Lower lobe of right lung (tissue), 2 donors: Measurements from ENCODE around the gene KMT5B. TPM values are rescaled to one million over a fixed set of nuclear protein-coding genes. Genes with fewer than 3 reads are reported as not detected.

Source experiments
- ATAC-seq, 2 donors: fragments of 200-7000 bp; cut with Tn5 transposase; one replicate each; pipeline ENCODE4 v1.9.1; 2020 to 2022; ENCODE audit warnings: mild to moderate bottlenecking in 2 of 2, moderate library complexity in 2 of 2
- DNase-seq: peaks from one replicate; pipeline ENCODE4 v3.0.0-alpha.2; 2020
- H3K27ac ChIP-seq: fragments of 200-600 bp; one replicate; pipeline ENCODE4 v1.8.0; 2022
- H3K27me3 ChIP-seq: fragments of 200-600 bp; one replicate; pipeline ENCODE4 v1.8.0; 2022; ENCODE audit warnings: low read depth
- H3K36me3 ChIP-seq: fragments of 200-600 bp; one replicate; pipeline ENCODE4 v1.8.0; 2022; ENCODE audit warnings: mild to moderate bottlenecking
- H3K4me1 ChIP-seq: fragments of 200-600 bp; one replicate; pipeline ENCODE4 v1.8.0; 2022
- H3K4me3 ChIP-seq: fragments of 200-600 bp; one replicate; pipeline ENCODE4 v1.8.0; 2022; ENCODE audit warnings: mild to moderate bottlenecking
- H3K9me3 ChIP-seq: fragments of 200-600 bp; one replicate; pipeline ENCODE4 v1.8.0; 2022
- intact Hi-C: fragments of 100-400 bp; cut with DNase I; formaldehyde crosslinking; loops from one replicate; pipeline ENCODE4 v1.11.0; 2022
- long read RNA-seq: library from polyadenylated mRNA; unstranded; transcript quantifications from one replicate; pipeline ENCODE4 v2.0.0, GENCODE V29; 2021
- total RNA-seq: library from RNA; stranded (reverse); fragmentation: NEBNext Ultra II Directional; extraction: Animal tissue kit (Norgen Biotek cat#: 25700); gene quantifications from one replicate; pipeline ENCODE4 v1.2.1, GENCODE V29; 2021
- TF ChIP-seq, protein P1 (sequence below): fragments of 200-600 bp; IDR thresholded peaks from one replicate; pipeline ENCODE4 v1.8.0; 2022; ENCODE audit warnings: antibody characterized with exemption, mild to moderate bottlenecking
- donor health status: DM: no; HTN: yes; CAD: no; lungs with severe emphysema.

The KMT5B gene
- total RNA-seq, result 48.6 TPM
- long read RNA-seq, partial matches to known transcripts, result 38 of 100 reads
- long read RNA-seq, other reads (novel, unspliced or antisense), result 62 of 100 reads

- H3K27ac ChIP-seq, result peak within 1 kb of the TSS; percentile 99
- H3K4me1 ChIP-seq, result peaks cover 50% of the 10 kb centered on the region
- TF ChIP-seq, protein P1, sequence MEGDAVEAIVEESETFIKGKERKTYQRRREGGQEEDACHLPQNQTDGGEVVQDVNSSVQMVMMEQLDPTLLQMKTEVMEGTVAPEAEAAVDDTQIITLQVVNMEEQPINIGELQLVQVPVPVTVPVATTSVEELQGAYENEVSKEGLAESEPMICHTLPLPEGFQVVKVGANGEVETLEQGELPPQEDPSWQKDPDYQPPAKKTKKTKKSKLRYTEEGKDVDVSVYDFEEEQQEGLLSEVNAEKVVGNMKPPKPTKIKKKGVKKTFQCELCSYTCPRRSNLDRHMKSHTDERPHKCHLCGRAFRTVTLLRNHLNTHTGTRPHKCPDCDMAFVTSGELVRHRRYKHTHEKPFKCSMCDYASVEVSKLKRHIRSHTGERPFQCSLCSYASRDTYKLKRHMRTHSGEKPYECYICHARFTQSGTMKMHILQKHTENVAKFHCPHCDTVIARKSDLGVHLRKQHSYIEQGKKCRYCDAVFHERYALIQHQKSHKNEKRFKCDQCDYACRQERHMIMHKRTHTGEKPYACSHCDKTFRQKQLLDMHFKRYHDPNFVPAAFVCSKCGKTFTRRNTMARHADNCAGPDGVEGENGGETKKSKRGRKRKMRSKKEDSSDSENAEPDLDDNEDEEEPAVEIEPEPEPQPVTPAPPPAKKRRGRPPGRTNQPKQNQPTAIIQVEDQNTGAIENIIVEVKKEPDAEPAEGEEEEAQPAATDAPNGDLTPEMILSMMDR, result no peak
- intact Hi-C loops, result no loop called here
- no peaks in the 10 kb centered on the region for H3K36me3 ChIP-seq
- DNase-seq (no peak), ATAC-seq (no peak)
- H3K4me3 ChIP-seq, result peak within 1 kb of the TSS; percentile 83
- H3K9me3 ChIP-seq, result no peaks in the 10 kb centered on the region
- H3K27me3 ChIP-seq, result no peaks in the 10 kb centered on the region
Measured at GRCh38 chr11:68213135-68213515, at the start of gene KMT5B. Gene KMT5B, minus strand, starts transcription at chr11:68213296. Its CDS starts 23,220 bp downstream, at chr11:68190076.

- Histone ChIP-seq H3K27ac (no peak overlapping the region), H3K4me3 (no peak overlapping the region), H3K27me3 (no peaks in the 10 kb centered on the region), H3K9me3 (no peaks in the 10 kb centered on the region), H3K36me3 (peaks cover 63% of the 10 kb centered on the region), H3K4me1 (peaks cover 4% of the 10 kb centered on the region)
- ATAC-seq (no peak), DNase-seq (no peak)
- TF ChIP-seq, protein P1, result no peak
- intact Hi-C loops, result no loop called here
Measured at GRCh38 chr11:68262544-68262827, 49.4 kb upstream of the KMT5B start.

- intact Hi-C loops, result no loop called here
- TF ChIP-seq, protein P1, result no peak
- ATAC-seq (no peak), DNase-seq (no peak)
- Histone ChIP-seq H3K9me3 (no peaks in the 10 kb centered on the region), H3K4me3 (no peak overlapping the region), H3K27ac (no peak overlapping the region), H3K4me1 (peaks cover 8% of the 10 kb centered on the region), H3K27me3 (no peaks in the 10 kb centered on the region), H3K36me3 (peaks cover 58% of the 10 kb centered on the region)
Measured at GRCh38 chr11:68261749-68262543, 48.9 kb upstream of the KMT5B start.

GRCh38 chr11:68261006-68261405 lies 47.9 kb upstream of the KMT5B start:
- H3K27ac ChIP-seq, result no peak overlapping the region
- ATAC-seq (no peak), DNase-seq (no peak)
- H3K9me3 ChIP-seq, result no peaks in the 10 kb centered on the region
- H3K4me3 ChIP-seq, result no peak overlapping the region
- no peaks in the 10 kb centered on the region for H3K27me3 ChIP-seq
- H3K36me3 ChIP-seq, result peaks cover 49% of the 10 kb centered on the region
- TF ChIP-seq, protein P1, result no peak
- peaks cover 8% of the 10 kb centered on the region for H3K4me1 ChIP-seq
- intact Hi-C loops, result no loop called here

GRCh38 chr11:68260484-68260883 lies 47.4 kb upstream of the KMT5B start:
- intact Hi-C loops, result no loop called here
- no peak overlapping the region for H3K4me3 ChIP-seq
- ATAC-seq, result no peak
- H3K27ac ChIP-seq, result no peak overlapping the region
- H3K4me1 ChIP-seq, result peaks cover 8% of the 10 kb centered on the region
- TF ChIP-seq, protein P1, result no peak
- H3K9me3 ChIP-seq, result no peaks in the 10 kb centered on the region
- peaks cover 43% of the 10 kb centered on the region for H3K36me3 ChIP-seq
- no peaks in the 10 kb centered on the region for H3K27me3 ChIP-seq
- no peak for DNase-seq
